ENCODE results near the gene SBNO2. TPM values are rescaled to one million over a fixed set of nuclear protein-coding genes. Genes with fewer than 3 reads are reported as not detected.

SBNO2 gene
- total RNA-seq, 1 donor from 2014 or later, result 65.5 TPM

DNA sequence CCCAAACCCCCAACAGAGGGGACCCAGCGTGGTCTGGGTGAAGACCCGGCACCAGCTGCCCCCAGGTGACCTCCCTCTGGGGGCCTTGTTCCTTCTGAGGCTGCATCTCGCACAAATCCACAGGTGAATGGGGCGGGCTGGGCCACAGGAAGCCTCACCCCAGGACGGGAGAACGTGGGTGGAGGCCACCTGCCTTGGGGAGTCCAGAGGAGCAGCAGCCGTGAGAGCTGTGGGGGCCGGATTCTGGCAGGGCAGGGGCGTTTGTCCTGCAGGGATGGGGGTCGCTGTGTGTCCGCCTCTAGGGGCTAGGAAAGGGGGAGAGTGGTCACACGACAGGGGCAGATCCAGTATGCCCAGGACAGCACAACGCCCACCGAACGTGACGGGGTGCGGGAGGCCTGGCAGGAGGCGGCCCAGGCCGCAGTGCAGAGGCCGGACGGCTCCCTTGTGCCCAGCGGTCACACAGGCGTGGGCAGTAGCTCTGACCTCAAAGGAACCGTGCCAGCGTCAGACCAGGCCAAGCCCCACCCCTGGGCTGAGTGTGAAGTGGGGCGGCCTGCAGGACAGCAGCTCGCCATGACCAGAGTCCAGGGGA lies 85.6 kb downstream of the SBNO2 start:
- no peak for DNase-seq
- Mint-ChIP-seq H3K27me3 (ENCODE audit: unreplicated experiment) (peaks cover 1% of the 10 kb centered on the region), H3K9me3 (ENCODE audit: unreplicated experiment) (peaks cover 2% of the 10 kb centered on the region), H3K27ac (ENCODE audit: unreplicated experiment) (no peak overlapping the region), H3K4me1 (ENCODE audit: low read depth, unreplicated experiment) (peaks cover 2% of the 10 kb centered on the region), H3K4me3 (ENCODE audit: unreplicated experiment) (no peak overlapping the region), H3K36me3 (ENCODE audit: unreplicated experiment) (no peaks in the 10 kb centered on the region)
- TF ChIP-seq, protein P1, sequence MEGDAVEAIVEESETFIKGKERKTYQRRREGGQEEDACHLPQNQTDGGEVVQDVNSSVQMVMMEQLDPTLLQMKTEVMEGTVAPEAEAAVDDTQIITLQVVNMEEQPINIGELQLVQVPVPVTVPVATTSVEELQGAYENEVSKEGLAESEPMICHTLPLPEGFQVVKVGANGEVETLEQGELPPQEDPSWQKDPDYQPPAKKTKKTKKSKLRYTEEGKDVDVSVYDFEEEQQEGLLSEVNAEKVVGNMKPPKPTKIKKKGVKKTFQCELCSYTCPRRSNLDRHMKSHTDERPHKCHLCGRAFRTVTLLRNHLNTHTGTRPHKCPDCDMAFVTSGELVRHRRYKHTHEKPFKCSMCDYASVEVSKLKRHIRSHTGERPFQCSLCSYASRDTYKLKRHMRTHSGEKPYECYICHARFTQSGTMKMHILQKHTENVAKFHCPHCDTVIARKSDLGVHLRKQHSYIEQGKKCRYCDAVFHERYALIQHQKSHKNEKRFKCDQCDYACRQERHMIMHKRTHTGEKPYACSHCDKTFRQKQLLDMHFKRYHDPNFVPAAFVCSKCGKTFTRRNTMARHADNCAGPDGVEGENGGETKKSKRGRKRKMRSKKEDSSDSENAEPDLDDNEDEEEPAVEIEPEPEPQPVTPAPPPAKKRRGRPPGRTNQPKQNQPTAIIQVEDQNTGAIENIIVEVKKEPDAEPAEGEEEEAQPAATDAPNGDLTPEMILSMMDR (IDR thresholded peaks at IDR 0.05; ENCODE audit: partially characterized antibody, unreplicated experiment), result no peak

DNA sequence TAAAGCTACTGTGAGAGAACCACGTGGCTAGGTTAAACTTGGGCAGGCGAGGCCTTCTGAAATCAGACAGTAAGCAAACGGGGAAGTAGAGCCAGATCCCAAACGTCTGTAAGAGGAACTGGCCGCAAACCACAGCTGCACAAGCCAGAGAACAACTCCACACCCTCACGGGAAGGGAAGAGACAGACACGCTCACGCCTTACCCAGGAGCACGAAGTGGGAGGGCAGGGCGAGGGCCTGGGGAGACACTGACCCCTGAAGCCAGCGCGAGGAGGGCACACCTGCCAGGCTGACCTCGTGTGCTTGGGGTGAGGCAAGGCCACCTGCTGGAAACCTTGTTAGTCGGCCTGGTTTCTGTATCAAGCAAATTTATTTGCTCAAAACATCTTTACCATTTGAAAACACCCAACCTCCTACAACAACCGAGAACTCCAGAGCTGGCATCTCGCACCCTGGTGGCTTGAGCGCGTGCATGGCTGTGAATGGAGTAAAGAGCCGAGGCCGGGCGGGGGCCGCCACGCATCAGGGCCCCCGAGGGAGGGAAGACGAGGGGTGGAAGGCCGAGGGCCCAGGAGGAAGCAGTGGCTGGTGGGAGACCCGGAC lies 86.2 kb downstream of the SBNO2 start:
- TF ChIP-seq, protein P1 (IDR thresholded peaks at IDR 0.05; ENCODE audit: partially characterized antibody, unreplicated experiment), result no peak
- Mint-ChIP-seq H3K36me3 (ENCODE audit: unreplicated experiment) (no peaks in the 10 kb centered on the region), H3K9me3 (ENCODE audit: unreplicated experiment) (peaks cover 2% of the 10 kb centered on the region), H3K4me3 (ENCODE audit: unreplicated experiment) (no peak overlapping the region), H3K27me3 (ENCODE audit: unreplicated experiment) (peaks cover 2% of the 10 kb centered on the region), H3K27ac (ENCODE audit: unreplicated experiment) (no peak overlapping the region), H3K4me1 (ENCODE audit: low read depth, unreplicated experiment) (peaks cover 2% of the 10 kb centered on the region)
- no peak for DNase-seq

DNA sequence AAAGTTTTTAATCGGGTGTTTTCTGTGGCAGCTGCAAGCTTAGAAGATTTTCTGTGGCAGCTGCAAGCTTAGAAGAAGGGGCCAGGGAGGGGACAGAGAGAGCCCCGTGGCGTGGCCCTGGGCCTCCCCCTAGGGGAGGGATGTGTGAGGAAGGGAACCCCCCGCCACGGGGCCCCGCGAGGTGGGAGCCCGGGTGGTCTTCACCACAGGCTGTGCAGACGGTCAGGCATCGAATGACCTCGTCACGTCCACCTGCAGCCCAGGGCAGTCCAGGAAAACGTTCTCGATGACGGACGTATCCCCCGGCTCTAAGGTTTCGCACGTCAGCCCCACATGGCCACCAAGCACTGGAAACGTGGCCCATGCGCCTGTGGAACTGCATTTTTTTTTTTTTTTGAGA lies 87.5 kb downstream of the SBNO2 start:
- TF ChIP-seq, protein P1 (IDR thresholded peaks at IDR 0.05; ENCODE audit: partially characterized antibody, unreplicated experiment), result no peak
- H3K9me3 Mint-ChIP-seq (ENCODE audit: unreplicated experiment), result peaks cover 2% of the 10 kb centered on the region
- no peak overlapping the region for H3K27ac Mint-ChIP-seq (ENCODE audit: unreplicated experiment)
- H3K4me1 Mint-ChIP-seq (ENCODE audit: low read depth, unreplicated experiment), result peaks cover 2% of the 10 kb centered on the region
- no peaks in the 10 kb centered on the region for H3K36me3 Mint-ChIP-seq (ENCODE audit: unreplicated experiment)
- no peak for DNase-seq
- H3K27me3 Mint-ChIP-seq (ENCODE audit: unreplicated experiment), result peaks cover 2% of the 10 kb centered on the region
- H3K4me3 Mint-ChIP-seq (ENCODE audit: unreplicated experiment), result no peak overlapping the region

DNA sequence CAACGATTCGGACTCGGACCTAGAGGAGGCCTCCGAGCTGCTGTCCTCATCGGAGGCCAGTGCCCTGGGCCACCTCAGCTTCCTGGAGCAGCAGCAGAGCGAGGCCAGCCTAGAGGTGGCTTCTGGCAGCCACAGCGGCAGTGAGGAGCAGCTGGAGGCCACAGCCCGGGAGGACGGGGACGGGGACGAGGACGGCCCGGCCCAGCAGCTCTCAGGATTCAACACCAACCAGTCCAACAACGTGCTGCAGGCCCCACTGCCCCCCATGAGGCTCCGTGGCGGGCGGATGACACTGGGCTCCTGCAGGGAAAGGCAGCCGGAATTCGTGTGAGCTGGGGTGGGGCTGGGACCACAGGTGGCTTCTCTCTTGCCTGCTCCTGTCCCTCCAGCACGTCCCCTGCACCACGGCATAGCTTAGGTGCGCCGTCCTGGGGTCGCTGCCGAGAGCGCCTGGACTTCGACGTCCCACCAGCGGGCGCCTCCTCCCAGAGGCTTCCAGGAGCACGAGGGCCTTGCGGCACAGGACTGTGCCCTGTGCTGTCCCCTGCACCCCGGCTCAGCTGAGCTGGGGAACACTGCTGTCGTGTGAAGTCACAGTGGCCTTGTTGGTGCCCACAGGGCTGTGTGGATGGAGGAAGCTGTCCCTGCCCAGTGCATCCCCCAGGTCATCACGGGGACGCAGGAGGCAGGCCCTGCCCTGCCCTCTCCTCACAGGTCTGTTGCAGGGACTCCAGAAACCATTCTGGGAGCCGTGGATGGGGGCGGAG lies 88.2 kb downstream of the SBNO2 start:
- TF ChIP-seq, protein P1 (IDR thresholded peaks at IDR 0.05; ENCODE audit: partially characterized antibody, unreplicated experiment), result no peak
- no peak overlapping the region for H3K27ac Mint-ChIP-seq (ENCODE audit: unreplicated experiment)
- H3K9me3 Mint-ChIP-seq (ENCODE audit: unreplicated experiment), result peaks cover 2% of the 10 kb centered on the region
- peaks cover 2% of the 10 kb centered on the region for H3K4me1 Mint-ChIP-seq (ENCODE audit: low read depth, unreplicated experiment)
- DNase-seq, result no peak
- no peak overlapping the region for H3K4me3 Mint-ChIP-seq (ENCODE audit: unreplicated experiment)
- no peaks in the 10 kb centered on the region for H3K36me3 Mint-ChIP-seq (ENCODE audit: unreplicated experiment)
- H3K27me3 Mint-ChIP-seq (ENCODE audit: unreplicated experiment), result peaks cover 2% of the 10 kb centered on the region
